HG03342 (cell line): ENCODE results near the gene KCNK13.
"Not testable (repeated sequence)": the region's sequence is repeated elsewhere in the genome, so short reads cannot be mapped to it uniquely, and the experiment has no call there.

Experiments used
- ATAC-seq: cut with Tn5 transposase; IDR thresholded peaks from one replicate; pipeline ENCODE4 v1.9.1; 2021; ENCODE audit warnings: mild to moderate bottlenecking, moderate library complexity; ENCODE audit not compliant: unreplicated experiment

The KCNK13 gene

GRCh38 chr14:90061685-90062126, at the start of gene KCNK13:
Gene KCNK13, plus strand, starts transcription at chr14:90061994. Its CDS starts 212 bp downstream, at chr14:90062206.
- no peak for ATAC-seq

GRCh38 chr14:90017371-90017770, 44.4 kb upstream of the KCNK13 start:
- no peak for ATAC-seq

GRCh38 chr14:90019824-90020523, 41.8 kb upstream of the KCNK13 start:
- no peak for ATAC-seq

- ATAC-seq = no peak
These were observed 38.5 kb upstream of the KCNK13 start for GRCh38 chr14:90023176-90023896.

- no peak for ATAC-seq
These were observed 36.9 kb upstream of the KCNK13 start for GRCh38 chr14:90024910-90025309.

- not testable (repeated sequence) for ATAC-seq
These were observed 35.2 kb upstream of the KCNK13 start for GRCh38 chr14:90026608-90027007.

GRCh38 chr14:90027842-90028241, 34.0 kb upstream of the KCNK13 start:
- ATAC-seq = no peak

- no peak for ATAC-seq
These were observed 27.6 kb upstream of the KCNK13 start for GRCh38 chr14:90034156-90034555.

- no peak for ATAC-seq
These were observed 26.8 kb upstream of the KCNK13 start for GRCh38 chr14:90034835-90035525.

GRCh38 chr14:90039253-90040010, 22.4 kb upstream of the KCNK13 start:
- ATAC-seq = no peak

GRCh38 chr14:90040411-90040810, 21.4 kb upstream of the KCNK13 start:
- ATAC-seq = no peak

- ATAC-seq = no peak
These were observed 19.1 kb upstream of the KCNK13 start for GRCh38 chr14:90042496-90043252.

GRCh38 chr14:90045616-90046015, 16.2 kb upstream of the KCNK13 start:
- no peak for ATAC-seq

GRCh38 chr14:90049390-90049789, 12.4 kb upstream of the KCNK13 start:
- ATAC-seq = no peak

GRCh38 chr14:90050271-90050670, 11.5 kb upstream of the KCNK13 start:
- no peak for ATAC-seq

- no peak for ATAC-seq
These were observed 8.8 kb upstream of the KCNK13 start for GRCh38 chr14:90053044-90053443.

- no peak for ATAC-seq
These were observed 7.0 kb upstream of the KCNK13 start for GRCh38 chr14:90054803-90055202.

GRCh38 chr14:90056826-90057225, 5.0 kb upstream of the KCNK13 start:
- ATAC-seq = no peak

GRCh38 chr14:90058876-90059458, 2.8 kb upstream of the KCNK13 start:
- no peak for ATAC-seq
